Chondrocyte (in vitro differentiated cells): Measurements from ENCODE around the gene B3GAT3. TPM values are rescaled to one million over a fixed set of nuclear protein-coding genes. Genes with fewer than 3 reads are reported as not detected.

Experiments used
- DNase-seq: peaks from one replicate; pipeline ENCODE4 v3.0.0; 2021; ENCODE audit warnings: mixed read lengths, low spot score
- H3K27ac Mint-ChIP-seq: one replicate; pipeline ENCODE4 v1.8.0; 2021; ENCODE audit warnings: mild to moderate bottlenecking, moderate library complexity, mixed read lengths; ENCODE audit not compliant: unreplicated experiment
- H3K27me3 Mint-ChIP-seq: 2 replicates; pipeline ENCODE4 v1.8.0; 2021; ENCODE audit warnings: low read depth, mixed read lengths
- H3K36me3 Mint-ChIP-seq: 2 replicates; pipeline ENCODE4 v1.8.0; 2021; ENCODE audit warnings: low read depth, mixed read lengths
- H3K4me1 Mint-ChIP-seq: 2 replicates; pipeline ENCODE4 v1.8.0; 2021; ENCODE audit warnings: low read depth, mild to moderate bottlenecking, mixed read lengths
- H3K4me3 Mint-ChIP-seq: one replicate; pipeline ENCODE4 v1.8.0; 2021; ENCODE audit warnings: mild to moderate bottlenecking, moderate library complexity, mixed read lengths; ENCODE audit not compliant: unreplicated experiment
- H3K9me3 Mint-ChIP-seq: 2 replicates; pipeline ENCODE4 v1.8.0; 2021; ENCODE audit warnings: low read depth, mixed read lengths
- microRNA-seq: library from miRNA; unstranded; fragments of <30 nt; microRNA quantifications from one replicate; pipeline ENCODE4 v1.2.0, GENCODE V29; 2020; ENCODE audit warnings: borderline number of aligned reads
- total RNA-seq: library from RNA; stranded (reverse); gene quantifications from 3 replicates; pipeline ENCODE4 v1.2.1, GENCODE V29; 2021
- TF ChIP-seq, protein P1 (sequence below): fragments of 200-600 bp; sonication (generic); IDR thresholded peaks from 2 replicates; pipeline ENCODE4 v1.5.0; 2021; ENCODE audit warnings: antibody characterized with exemption, mild to moderate bottlenecking, moderate library complexity

Gene B3GAT3
- total RNA-seq, 1 donor from 2014 or later: 37.7 TPM

DNA sequence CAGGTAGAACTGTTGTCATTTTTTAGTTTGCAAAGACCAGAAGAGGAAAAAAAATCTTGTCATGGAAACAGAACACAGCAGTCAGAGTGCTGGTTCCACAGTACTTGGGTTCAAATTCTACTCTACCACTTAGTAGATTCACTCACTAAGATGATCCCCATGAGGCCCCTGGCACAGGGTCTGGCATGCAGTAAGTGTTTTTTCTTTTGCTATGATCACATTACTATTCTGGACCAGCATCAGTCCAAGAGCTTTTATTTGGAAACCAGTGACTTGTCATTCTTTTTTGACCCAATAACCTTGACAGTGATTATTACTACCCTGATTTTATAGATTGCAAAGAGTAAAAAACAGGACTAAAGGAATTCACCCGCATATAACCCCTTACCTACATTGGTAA, 52.2 kb downstream of the B3GAT3 start:
- peaks cover 42% of the 10 kb centered on the region for H3K36me3 Mint-ChIP-seq
- peaks cover 44% of the 10 kb centered on the region for H3K4me1 Mint-ChIP-seq
- no peak overlapping the region for H3K4me3 Mint-ChIP-seq
- H3K9me3 Mint-ChIP-seq: no peaks in the 10 kb centered on the region
- H3K27me3 Mint-ChIP-seq: no peaks in the 10 kb centered on the region
- TF ChIP-seq, protein P1, sequence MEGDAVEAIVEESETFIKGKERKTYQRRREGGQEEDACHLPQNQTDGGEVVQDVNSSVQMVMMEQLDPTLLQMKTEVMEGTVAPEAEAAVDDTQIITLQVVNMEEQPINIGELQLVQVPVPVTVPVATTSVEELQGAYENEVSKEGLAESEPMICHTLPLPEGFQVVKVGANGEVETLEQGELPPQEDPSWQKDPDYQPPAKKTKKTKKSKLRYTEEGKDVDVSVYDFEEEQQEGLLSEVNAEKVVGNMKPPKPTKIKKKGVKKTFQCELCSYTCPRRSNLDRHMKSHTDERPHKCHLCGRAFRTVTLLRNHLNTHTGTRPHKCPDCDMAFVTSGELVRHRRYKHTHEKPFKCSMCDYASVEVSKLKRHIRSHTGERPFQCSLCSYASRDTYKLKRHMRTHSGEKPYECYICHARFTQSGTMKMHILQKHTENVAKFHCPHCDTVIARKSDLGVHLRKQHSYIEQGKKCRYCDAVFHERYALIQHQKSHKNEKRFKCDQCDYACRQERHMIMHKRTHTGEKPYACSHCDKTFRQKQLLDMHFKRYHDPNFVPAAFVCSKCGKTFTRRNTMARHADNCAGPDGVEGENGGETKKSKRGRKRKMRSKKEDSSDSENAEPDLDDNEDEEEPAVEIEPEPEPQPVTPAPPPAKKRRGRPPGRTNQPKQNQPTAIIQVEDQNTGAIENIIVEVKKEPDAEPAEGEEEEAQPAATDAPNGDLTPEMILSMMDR: no peak
- DNase-seq: no peak
- no peak overlapping the region for H3K27ac Mint-ChIP-seq

DNA sequence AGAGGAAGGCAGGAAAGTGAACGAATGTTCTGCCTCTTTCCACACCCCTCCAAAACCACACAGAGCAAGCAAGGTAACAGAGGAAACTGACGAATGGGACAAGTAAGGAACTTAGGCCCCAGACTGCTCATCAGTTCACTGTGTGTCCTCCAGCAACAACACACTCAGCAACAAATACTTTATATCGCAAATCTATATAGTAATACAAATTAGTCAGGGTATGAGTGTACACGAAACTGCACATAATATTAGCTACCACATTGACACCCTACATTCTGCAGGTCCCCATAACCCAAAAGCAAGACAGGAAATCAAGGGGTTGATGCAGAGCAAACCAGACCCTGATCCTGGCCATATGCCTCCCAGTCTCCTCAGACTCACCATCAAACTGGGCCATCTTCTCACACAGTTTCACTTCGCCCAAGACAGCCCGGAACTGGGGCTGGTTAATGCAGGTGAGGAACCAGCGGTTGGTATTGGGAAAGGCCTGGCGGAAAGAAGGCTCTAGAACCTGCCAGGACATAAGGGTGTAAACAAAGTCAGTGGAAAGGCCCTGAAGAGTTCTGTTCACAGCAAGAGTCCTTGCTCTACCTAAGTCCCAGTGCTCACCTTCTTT, 54.7 kb downstream of the B3GAT3 start:
- Mint-ChIP-seq H3K36me3 (peaks cover 43% of the 10 kb centered on the region), H3K9me3 (no peaks in the 10 kb centered on the region), H3K4me3 (no peak overlapping the region), H3K27me3 (no peaks in the 10 kb centered on the region), H3K27ac (peak overlapping the region; percentile 66), H3K4me1 (peaks cover 34% of the 10 kb centered on the region)
- TF ChIP-seq, protein P1: no peak
- no peak for DNase-seq

DNA sequence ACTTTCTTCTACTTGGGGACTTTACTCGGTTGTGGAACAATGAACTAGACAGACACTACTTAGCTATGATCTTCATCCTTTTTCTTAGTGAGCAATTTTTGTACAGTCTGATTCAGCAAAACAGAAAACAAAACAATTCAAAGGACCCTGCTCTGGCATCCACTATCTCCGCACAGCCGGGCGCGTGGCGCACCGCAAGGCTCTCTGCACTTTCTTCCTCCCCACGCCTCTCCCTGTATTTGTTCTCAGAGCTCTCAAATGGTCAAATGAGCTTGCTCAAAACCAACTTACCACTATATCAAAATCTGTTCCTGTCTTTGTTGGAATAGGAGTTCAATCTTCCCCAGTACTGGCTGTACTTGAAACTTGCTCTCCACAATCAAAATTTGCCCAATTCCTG, 55.5 kb downstream of the B3GAT3 start:
- Mint-ChIP-seq H3K4me3 (no peak overlapping the region), H3K27me3 (no peaks in the 10 kb centered on the region), H3K9me3 (no peaks in the 10 kb centered on the region), H3K36me3 (peaks cover 39% of the 10 kb centered on the region), H3K27ac (peak overlapping the region; percentile 4), H3K4me1 (peaks cover 31% of the 10 kb centered on the region)
- no peak for DNase-seq
- TF ChIP-seq, protein P1: no peak

Small RNA genes lying within 50 kb of the gene (microRNA-seq; reads per million reads assigned to microRNA genes)
- not detected for gene MIR6747

Other genes with a start within 250 kb of the B3GAT3 start
- gene SCGB1A1, start 203.0 kb downstream of the B3GAT3 start, total RNA-seq: not detected in 3 replicates
- 476 to 526 TPM (median 514 TPM) in 3 replicates for gene AHNAK, start 75.2 kb downstream of the B3GAT3 start, total RNA-seq
- gene EEF1G, start 48.1 kb downstream of the B3GAT3 start, total RNA-seq: 1,000 to 1,202 TPM (median 1,017 TPM) in 3 replicates
- gene TUT1, start 30.5 kb downstream of the B3GAT3 start, total RNA-seq: 9.6 to 15.2 TPM (median 11.8 TPM) in 3 replicates
- 81.7 to 89.3 TPM (median 83.0 TPM) in 3 replicates for gene MTA2, start 20.1 kb downstream of the B3GAT3 start, total RNA-seq
- gene EML3, start 9.2 kb downstream of the B3GAT3 start, total RNA-seq: 55.2 to 76.6 TPM (median 58.9 TPM) in 3 replicates
- gene ROM1, start 8.7 kb downstream of the B3GAT3 start, total RNA-seq: 2.4 to 5.8 TPM (median 3.5 TPM) in 3 replicates
- 348 to 394 TPM (median 359 TPM) in 3 replicates for gene GANAB, start 24.6 kb upstream of the B3GAT3 start, total RNA-seq
- gene INTS5, start 31.3 kb upstream of the B3GAT3 start, total RNA-seq: 17.0 to 18.1 TPM (median 17.2 TPM) in 3 replicates
- 39.0 to 61.1 TPM (median 47.5 TPM) in 3 replicates for gene C11orf98, start 43.2 kb upstream of the B3GAT3 start, total RNA-seq
- 7.8 to 8.4 TPM (median 8.4 TPM) in 3 replicates for gene CSKMT, start 43.3 kb upstream of the B3GAT3 start, total RNA-seq
- gene UQCC3, start 49.7 kb upstream of the B3GAT3 start, total RNA-seq: 4.8 to 5.7 TPM (median 5.5 TPM) in 3 replicates
- gene LBHD1, start 50.3 kb upstream of the B3GAT3 start, total RNA-seq: 2.8 to 8.3 TPM (median 4.2 TPM) in 3 replicates
- 72.0 to 82.2 TPM (median 81.6 TPM) in 3 replicates for gene UBXN1, start 57.1 kb upstream of the B3GAT3 start, total RNA-seq
- 0.20 to 0.51 TPM (median 0.21 TPM) in 3 replicates for gene LRRN4CL, start 67.5 kb upstream of the B3GAT3 start, total RNA-seq
- 36.6 to 76.0 TPM (median 43.2 TPM) in 3 replicates for gene BSCL2, start 85.4 kb upstream of the B3GAT3 start, total RNA-seq
- gene GNG3, start 85.7 kb upstream of the B3GAT3 start, total RNA-seq: not detected in 3 replicates
- gene HNRNPUL2, start 105.5 kb upstream of the B3GAT3 start, total RNA-seq: 43.6 to 53.8 TPM (median 45.6 TPM) in 3 replicates
- gene TTC9C, start 106.5 kb upstream of the B3GAT3 start, total RNA-seq: 33.0 to 36.8 TPM (median 36.7 TPM) in 3 replicates
- 10.2 to 13.0 TPM (median 11.3 TPM) in 3 replicates for gene ZBTB3, start 132.2 kb upstream of the B3GAT3 start, total RNA-seq
- 75.9 to 77.8 TPM (median 77.0 TPM) in 3 replicates for gene POLR2G, start 139.6 kb upstream of the B3GAT3 start, total RNA-seq
- gene TAF6L, start 149.4 kb upstream of the B3GAT3 start, total RNA-seq: 18.8 to 31.0 TPM (median 21.4 TPM) in 3 replicates
- 29.4 to 44.9 TPM (median 35.1 TPM) in 3 replicates for gene TMEM179B, start 165.4 kb upstream of the B3GAT3 start, total RNA-seq
- gene TMEM223, start 170.0 kb upstream of the B3GAT3 start, total RNA-seq: 11.4 to 16.2 TPM (median 14.7 TPM) in 3 replicates
- gene NXF1, start 183.5 kb upstream of the B3GAT3 start, total RNA-seq: 51.3 to 69.5 TPM (median 52.4 TPM) in 3 replicates
- gene STX5, start 210.1 kb upstream of the B3GAT3 start, total RNA-seq: 44.0 to 52.2 TPM (median 45.5 TPM) in 3 replicates
- gene TEX54, start 210.9 kb upstream of the B3GAT3 start, total RNA-seq: 0.65 TPM in 1 of 3 replicates, not detected in the others
- gene WDR74, start 217.6 kb upstream of the B3GAT3 start, total RNA-seq: 26.4 to 27.9 TPM (median 27.3 TPM) in 3 replicates